HepG2 (cell line): Measurements from ENCODE around the gene SPATA25. TPM values are rescaled to one million over a fixed set of nuclear protein-coding genes. Genes with fewer than 3 reads are reported as not detected.

ENCODE experiments used
- CEBPG ChIP-seq: IDR thresholded peaks from 2 replicates; pipeline ENCODE4 v1.6.1; 2016
- CSRNP2 ChIP-seq: sonication (generic); formaldehyde crosslinking; conservative IDR thresholded peaks from 2 replicates; pipeline ENCODE4 v1.8.0; 2022; ENCODE audit warnings: low read depth, missing genetic modification reagents
- EEA1 ChIP-seq: sonication (generic); formaldehyde crosslinking; IDR thresholded peaks from 2 replicates; pipeline ENCODE4 v1.5.1; 2020; ENCODE audit warnings: mild to moderate bottlenecking, missing genetic modification reagents, borderline replicate concordance
- GZF1 ChIP-seq: sonication (generic); formaldehyde crosslinking; IDR thresholded peaks from 2 replicates; pipeline ENCODE4 v1.5.1; 2020; ENCODE audit warnings: mild to moderate bottlenecking, missing genetic modification reagents
- HOXA3 ChIP-seq: sonication (generic); formaldehyde crosslinking; IDR thresholded peaks from 2 replicates; pipeline ENCODE4 v1.5.0; 2020; ENCODE audit warnings: missing genetic modification reagents
- MEF2D ChIP-seq: sonication (generic); formaldehyde crosslinking; IDR thresholded peaks from 2 replicates; pipeline ENCODE4 v1.5.1; 2020; ENCODE audit warnings: mild to moderate bottlenecking, missing genetic modification reagents
- NFE2L1 ChIP-seq: sonication (generic); formaldehyde crosslinking; IDR thresholded peaks from 2 replicates; pipeline ENCODE4 v1.4.0; 2020; ENCODE audit warnings: missing genetic modification reagents, mild to moderate bottlenecking, borderline replicate concordance
- PAX8 ChIP-seq: sonication (generic); formaldehyde crosslinking; IDR thresholded peaks from 2 replicates; pipeline ENCODE4 v1.8.0; 2022; ENCODE audit warnings: mild to moderate bottlenecking, missing genetic modification reagents, borderline replicate concordance
- PAXIP1 ChIP-seq: sonication (generic); formaldehyde crosslinking; conservative IDR thresholded peaks from 2 replicates; pipeline ENCODE4 v1.4.0; 2020; ENCODE audit warnings: mild to moderate bottlenecking, missing genetic modification reagents, moderate library complexity
- SKIL ChIP-seq: sonication (generic); formaldehyde crosslinking; IDR thresholded peaks from 2 replicates; pipeline ENCODE4 v1.8.0; 2022; ENCODE audit warnings: missing genetic modification reagents, mild to moderate bottlenecking, moderate library complexity, borderline replicate concordance
- ZFP91 ChIP-seq: sonication (generic); formaldehyde crosslinking; IDR thresholded peaks from 2 replicates; pipeline ENCODE4 v1.9.0; 2022; ENCODE audit warnings: missing genetic modification reagents, mild to moderate bottlenecking, borderline replicate concordance
- ZNF546 ChIP-seq: sonication (generic); formaldehyde crosslinking; conservative IDR thresholded peaks from 2 replicates; pipeline ENCODE4 v1.8.1; 2023; ENCODE audit warnings: mild to moderate bottlenecking, missing genetic modification reagents
- ZNF790 ChIP-seq: sonication (generic); formaldehyde crosslinking; IDR thresholded peaks from 2 replicates; pipeline ENCODE4 v1.8.0; 2022; ENCODE audit warnings: missing genetic modification reagents, mild to moderate bottlenecking, borderline replicate concordance
- ZSCAN21 ChIP-seq: sonication (generic); formaldehyde crosslinking; IDR thresholded peaks from 2 replicates; pipeline ENCODE4 v1.8.0; 2022; ENCODE audit warnings: mild to moderate bottlenecking, missing genetic modification reagents, moderate library complexity, borderline replicate concordance
- polyA plus RNA-seq, 8 experiments: library from polyadenylated mRNA; depleted of rRNA in 3 of 8; stranded (reverse) in 7 of 8; unstranded in 1 of 8; fragments of >200 nt; fragmentation: Illumina TruSeq in 4 of 8; extraction: Trizol in 4 of 8; gene quantifications; 2 replicates each; pipeline versions ENCODE4 v1.2.1 to v1.2.3, GENCODE V29; 2011 to 2016; ENCODE audit warnings: low read depth in 4 of 8, missing spikeins in 1 of 8, mixed read lengths in 1 of 8; ENCODE audit not compliant: insufficient read depth in 1 of 8
- total RNA-seq, 5 experiments: library from RNA; depleted of rRNA; stranded (reverse); fragments of >200 nt; fragmentation: Illumina TruSeq; extraction: Trizol; gene quantifications; 2 replicates each; pipeline ENCODE4 v1.2.3, GENCODE V29; 2016; ENCODE audit warnings: low read depth in 1 of 5
- TF ChIP-seq, protein P1 (sequence below): sonication (generic); formaldehyde crosslinking; IDR thresholded peaks from 2 replicates; pipeline ENCODE4 v1.4.0; 2020; ENCODE audit warnings: missing genetic modification reagents

Gene SPATA25
- total and polyA plus RNA-seq, 2 of the 13 experiments (the other 11 are each of a cell fraction or from before 2014, with no cell fraction given) = 4.8 to 7.6 TPM

DNA sequence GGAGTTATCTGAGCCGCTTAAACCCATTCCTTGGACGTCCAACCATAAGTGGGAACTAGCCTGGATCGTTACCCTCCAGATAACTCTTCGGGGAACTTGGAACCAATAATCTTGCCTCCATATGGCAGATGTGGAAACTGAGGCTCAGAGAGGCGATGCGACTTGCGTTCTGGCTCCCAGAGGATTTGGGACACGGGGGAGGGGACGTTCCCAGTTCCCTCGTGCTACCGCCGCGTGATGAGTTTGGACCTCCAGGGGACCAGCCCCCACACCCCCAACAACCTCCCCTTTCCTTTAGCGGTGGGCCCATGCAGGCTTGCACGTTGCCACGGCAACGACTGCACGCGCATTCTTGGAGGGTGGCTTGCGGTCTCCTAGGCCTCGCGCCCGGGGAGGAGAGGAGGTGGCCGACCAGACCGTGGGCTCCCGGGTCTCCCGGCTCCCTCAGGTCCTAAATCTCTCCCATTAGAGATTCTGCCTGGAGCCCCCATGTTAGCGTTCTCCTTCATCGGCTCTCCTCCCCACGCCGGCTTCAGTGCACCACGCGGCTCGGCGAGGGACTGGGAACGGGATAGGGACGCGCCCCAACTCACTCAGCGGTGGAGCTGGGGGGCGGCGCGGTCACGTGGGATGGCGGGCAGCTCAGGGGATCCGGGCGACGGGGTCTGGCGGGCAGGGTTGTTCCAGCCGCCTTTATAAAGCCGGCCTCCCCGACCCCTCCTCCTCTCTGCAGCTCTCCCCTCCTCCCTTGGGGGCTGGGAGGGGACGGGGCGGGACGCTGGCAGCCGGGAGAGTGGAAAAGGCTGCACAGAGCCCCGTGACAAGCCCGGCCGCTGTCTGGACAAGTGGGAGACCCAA, 24.3 kb upstream of the SPATA25 start, which contains the start of gene PLTP (continued):
- no peak for TF ChIP-seq PAX8 (CRISPR knock-in tag)
- TF ChIP-seq EEA1 (CRISPR knock-in tag) = no peak
- no peak for TF ChIP-seq ZNF790 (CRISPR knock-in tag)
- 0 out of 2 replicates have a peak, but pooled peaks have one; percentile 36 for TF ChIP-seq PAXIP1 (CRISPR knock-in tag)
- 0 out of 2 replicates have a peak, but pooled peaks have one; percentile 30 for TF ChIP-seq SKIL (CRISPR knock-in tag)
- peak; percentile 24; the same call in 1 of the 2 replicates for TF ChIP-seq HOXA3
- TF ChIP-seq, protein P1, sequence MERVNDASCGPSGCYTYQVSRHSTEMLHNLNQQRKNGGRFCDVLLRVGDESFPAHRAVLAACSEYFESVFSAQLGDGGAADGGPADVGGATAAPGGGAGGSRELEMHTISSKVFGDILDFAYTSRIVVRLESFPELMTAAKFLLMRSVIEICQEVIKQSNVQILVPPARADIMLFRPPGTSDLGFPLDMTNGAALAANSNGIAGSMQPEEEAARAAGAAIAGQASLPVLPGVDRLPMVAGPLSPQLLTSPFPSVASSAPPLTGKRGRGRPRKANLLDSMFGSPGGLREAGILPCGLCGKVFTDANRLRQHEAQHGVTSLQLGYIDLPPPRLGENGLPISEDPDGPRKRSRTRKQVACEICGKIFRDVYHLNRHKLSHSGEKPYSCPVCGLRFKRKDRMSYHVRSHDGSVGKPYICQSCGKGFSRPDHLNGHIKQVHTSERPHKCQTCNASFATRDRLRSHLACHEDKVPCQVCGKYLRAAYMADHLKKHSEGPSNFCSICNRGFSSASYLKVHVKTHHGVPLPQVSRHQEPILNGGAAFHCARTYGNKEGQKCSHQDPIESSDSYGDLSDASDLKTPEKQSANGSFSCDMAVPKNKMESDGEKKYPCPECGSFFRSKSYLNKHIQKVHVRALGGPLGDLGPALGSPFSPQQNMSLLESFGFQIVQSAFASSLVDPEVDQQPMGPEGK = peak; percentile 59
- no peak for TF ChIP-seq ZNF546
- TF ChIP-seq ZFP91 = peak; percentile 16; the same call in 1 of the 2 replicates
- TF ChIP-seq GZF1 = peak; percentile 62; the same call in 1 of the 2 replicates
- peak; percentile 35; the same call in 1 of the 2 replicates for TF ChIP-seq ZSCAN21
- no peak for TF ChIP-seq CSRNP2 (CRISPR knock-in tag)
- TF ChIP-seq NFE2L1 (CRISPR knock-in tag) = no peak
- TF ChIP-seq CEBPG (CRISPR knock-in tag) = no peak
- TF ChIP-seq MEF2D (CRISPR knock-in tag) = peak; percentile 85
